Measurements from ENCODE around the gene SEC22C.

The SEC22C gene

DNA sequence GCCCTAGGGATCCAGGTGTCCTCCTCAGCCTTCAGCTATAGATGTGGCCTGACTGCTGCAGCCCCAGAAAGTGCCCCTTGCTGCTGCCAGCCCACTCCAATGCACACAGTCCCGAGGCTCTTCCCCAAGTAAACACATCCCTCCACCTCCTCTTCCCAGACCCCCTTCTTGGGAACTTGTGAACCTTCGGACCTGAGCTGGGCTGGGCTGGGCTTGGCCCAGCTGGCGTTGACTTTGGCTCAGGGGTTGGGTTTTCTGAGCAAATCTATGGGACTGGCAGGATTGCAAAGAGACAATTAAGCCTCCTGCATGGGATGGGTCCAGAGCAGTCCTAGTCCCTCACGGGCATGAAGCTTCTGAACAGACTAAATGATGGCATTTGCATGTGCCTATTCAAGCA, 64.7 kb downstream of the SEC22C start:
- H3K4me2 ChIP-seq: no peak overlapping the region
- H3K27ac ChIP-seq: no peak overlapping the region
- H2AFZ ChIP-seq (ENCODE audit: low read depth): no peak overlapping the region
- TF ChIP-seq CTCF (conservative IDR thresholded peaks at IDR 0.05; ENCODE audit: low read depth, low read length): no peak
- H3K9ac ChIP-seq: no peak overlapping the region
- no peaks in the 10 kb centered on the region for H4K20me1 ChIP-seq (ENCODE audit: insufficient read depth)
- H3K4me3 ChIP-seq (IDR thresholded peaks at IDR 0.05; ENCODE audit: insufficient read depth, low read depth, low read length): no peak overlapping the region
- no peaks in the 10 kb centered on the region for H3K27me3 ChIP-seq (ENCODE audit: insufficient read depth, low read depth)
- H3K36me3 ChIP-seq (ENCODE audit: insufficient read depth): no peaks in the 10 kb centered on the region
- H3K4me1 ChIP-seq (ENCODE audit: low read depth, poor library complexity, severe bottlenecking): no peaks in the 10 kb centered on the region
- no peaks in the 10 kb centered on the region for H3K79me2 ChIP-seq (ENCODE audit: insufficient read depth, low read depth)

- no peak overlapping the region for H2AFZ ChIP-seq (ENCODE audit: low read depth)
- H3K27me3 ChIP-seq (ENCODE audit: insufficient read depth, low read depth): no peaks in the 10 kb centered on the region
- no peaks in the 10 kb centered on the region for H3K79me2 ChIP-seq (ENCODE audit: insufficient read depth, low read depth)
- no peak for TF ChIP-seq CTCF (conservative IDR thresholded peaks at IDR 0.05; ENCODE audit: low read depth, low read length)
- no peaks in the 10 kb centered on the region for H3K36me3 ChIP-seq (ENCODE audit: insufficient read depth)
- no peak overlapping the region for H3K4me3 ChIP-seq (IDR thresholded peaks at IDR 0.05; ENCODE audit: insufficient read depth, low read depth, low read length)
- no peaks in the 10 kb centered on the region for H3K4me1 ChIP-seq (ENCODE audit: low read depth, poor library complexity, severe bottlenecking)
- no peak overlapping the region for H3K9ac ChIP-seq
- H3K4me2 ChIP-seq: no peak overlapping the region
- H4K20me1 ChIP-seq (ENCODE audit: insufficient read depth): no peaks in the 10 kb centered on the region
- no peak overlapping the region for H3K27ac ChIP-seq
These were observed 65.3 kb downstream of the SEC22C start for GRCh38 chr3:42516443-42516842.

GRCh38 chr3:42515976-42516375, 65.8 kb downstream of the SEC22C start:
- Histone ChIP-seq H3K27ac (no peak overlapping the region), H3K4me1 (ENCODE audit: low read depth, poor library complexity, severe bottlenecking) (no peaks in the 10 kb centered on the region), H2AFZ (ENCODE audit: low read depth) (no peak overlapping the region), H3K4me3 (IDR thresholded peaks at IDR 0.05; ENCODE audit: insufficient read depth, low read depth, low read length) (no peak overlapping the region), H3K9ac (no peak overlapping the region), H3K36me3 (ENCODE audit: insufficient read depth) (no peaks in the 10 kb centered on the region), H3K27me3 (ENCODE audit: insufficient read depth, low read depth) (no peaks in the 10 kb centered on the region), H4K20me1 (ENCODE audit: insufficient read depth) (no peaks in the 10 kb centered on the region), H3K4me2 (no peak overlapping the region), H3K79me2 (ENCODE audit: insufficient read depth, low read depth) (no peaks in the 10 kb centered on the region)
- no peak for TF ChIP-seq CTCF (conservative IDR thresholded peaks at IDR 0.05; ENCODE audit: low read depth, low read length)

DNA sequence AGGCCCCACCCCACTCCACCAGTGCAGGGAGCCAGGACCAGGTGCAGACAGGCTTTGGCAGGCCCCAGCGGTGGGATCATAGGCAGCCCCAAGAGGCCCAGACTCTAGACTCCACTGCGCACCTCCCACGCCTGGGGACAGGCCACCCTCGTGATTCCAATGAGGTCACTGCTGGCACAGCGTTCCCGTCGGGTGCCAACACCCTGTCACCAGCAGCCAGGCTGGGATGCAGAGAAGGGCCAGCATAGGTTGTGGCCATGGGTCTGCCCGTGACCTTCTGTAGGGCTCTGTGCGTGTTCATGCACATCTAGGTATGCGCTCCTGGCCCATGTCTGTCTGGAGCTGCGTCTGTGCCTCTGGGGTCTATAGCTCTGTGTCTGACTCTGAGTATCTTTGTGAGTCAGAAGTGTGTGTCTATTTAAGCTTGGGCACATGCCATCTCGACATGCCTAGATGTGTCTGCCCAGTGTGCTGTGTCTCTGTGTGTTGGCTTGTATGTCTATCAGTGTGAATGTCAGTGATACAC, 66.3 kb downstream of the SEC22C start:
- Histone ChIP-seq H2AFZ (ENCODE audit: low read depth) (no peak overlapping the region), H3K27me3 (ENCODE audit: insufficient read depth, low read depth) (no peaks in the 10 kb centered on the region), H3K27ac (no peak overlapping the region), H4K20me1 (ENCODE audit: insufficient read depth) (no peaks in the 10 kb centered on the region), H3K36me3 (ENCODE audit: insufficient read depth) (no peaks in the 10 kb centered on the region), H3K4me3 (IDR thresholded peaks at IDR 0.05; ENCODE audit: insufficient read depth, low read depth, low read length) (no peak overlapping the region), H3K4me1 (ENCODE audit: low read depth, poor library complexity, severe bottlenecking) (no peaks in the 10 kb centered on the region), H3K79me2 (ENCODE audit: insufficient read depth, low read depth) (no peaks in the 10 kb centered on the region), H3K9ac (no peak overlapping the region), H3K4me2 (no peak overlapping the region)
- TF ChIP-seq CTCF (conservative IDR thresholded peaks at IDR 0.05; ENCODE audit: low read depth, low read length): no peak
